SK-N-SH treated with all-trans-retinoic acid at 6 μM for 48 hours (cell line): ENCODE results near the gene CYBC1.

Experiments used
- ARNTL ChIP-seq: fragments of 450-650 bp; formaldehyde crosslinking; IDR thresholded peaks from 2 replicates; pipeline ENCODE4 v1.5.0; 2020; ENCODE audit warnings: low read depth, mild to moderate bottlenecking, moderate library complexity, borderline replicate concordance
- BACH2 ChIP-seq: fragments of 250-450 bp; sonication (Bioruptor Pico); IDR thresholded peaks from 2 replicates; pipeline ENCODE4 v1.9.0; 2021; ENCODE audit warnings: mild to moderate bottlenecking, borderline replicate concordance
- CREB5 ChIP-seq: fragments of 250-450 bp; sonication (Bioruptor Pico); IDR thresholded peaks from 2 replicates; pipeline ENCODE4 v1.5.1; 2020; ENCODE audit warnings: low read depth, mild to moderate bottlenecking, moderate library complexity
- CSRNP3 ChIP-seq: fragments of 250-450 bp; sonication (Bioruptor Pico); IDR thresholded peaks from 2 replicates; pipeline ENCODE4 v1.5.1; 2021; ENCODE audit warnings: mild to moderate bottlenecking, moderate library complexity
- ESRRG ChIP-seq: fragments of 250-450 bp; sonication (Bioruptor Pico); IDR thresholded peaks from 2 replicates; pipeline ENCODE4 v1.6.1; 2021; ENCODE audit warnings: mild to moderate bottlenecking
- PPARA ChIP-seq: fragments of 250-450 bp; sonication (Bioruptor Pico); IDR thresholded peaks from 2 replicates; pipeline ENCODE4 v1.5.0; 2020; ENCODE audit warnings: mild to moderate bottlenecking, borderline replicate concordance
- RARB ChIP-seq: fragments of 250-450 bp; sonication (Bioruptor Pico); IDR thresholded peaks from 2 replicates; pipeline ENCODE4 v1.8.0; 2021; ENCODE audit warnings: mild to moderate bottlenecking, moderate library complexity
- ZFP3 ChIP-seq: fragments of 250-450 bp; sonication (Bioruptor Pico); IDR thresholded peaks from 2 replicates; pipeline ENCODE4 v1.5.0; 2020; ENCODE audit warnings: mild to moderate bottlenecking, moderate library complexity
- ZFP30 ChIP-seq: fragments of 450-650 bp; formaldehyde crosslinking; IDR thresholded peaks from 2 replicates; pipeline ENCODE4 v1.5.0; 2022; ENCODE audit warnings: mild to moderate bottlenecking, moderate library complexity
- ZNF8 ChIP-seq: fragments of 450-650 bp; formaldehyde crosslinking; IDR thresholded peaks from 2 replicates; pipeline ENCODE4 v1.5.0; 2020; ENCODE audit warnings: mild to moderate bottlenecking, moderate library complexity
- TF ChIP-seq, protein P1 (sequence below): fragments of 250-450 bp; sonication (Bioruptor Pico); IDR thresholded peaks from 2 replicates; pipeline ENCODE4 v1.8.0; 2020; ENCODE audit warnings: mild to moderate bottlenecking, moderate library complexity, borderline replicate concordance

GRCh38 chr17:82415336-82415735, 35.2 kb downstream of the CYBC1 start:
- TF ChIP-seq, protein P1, sequence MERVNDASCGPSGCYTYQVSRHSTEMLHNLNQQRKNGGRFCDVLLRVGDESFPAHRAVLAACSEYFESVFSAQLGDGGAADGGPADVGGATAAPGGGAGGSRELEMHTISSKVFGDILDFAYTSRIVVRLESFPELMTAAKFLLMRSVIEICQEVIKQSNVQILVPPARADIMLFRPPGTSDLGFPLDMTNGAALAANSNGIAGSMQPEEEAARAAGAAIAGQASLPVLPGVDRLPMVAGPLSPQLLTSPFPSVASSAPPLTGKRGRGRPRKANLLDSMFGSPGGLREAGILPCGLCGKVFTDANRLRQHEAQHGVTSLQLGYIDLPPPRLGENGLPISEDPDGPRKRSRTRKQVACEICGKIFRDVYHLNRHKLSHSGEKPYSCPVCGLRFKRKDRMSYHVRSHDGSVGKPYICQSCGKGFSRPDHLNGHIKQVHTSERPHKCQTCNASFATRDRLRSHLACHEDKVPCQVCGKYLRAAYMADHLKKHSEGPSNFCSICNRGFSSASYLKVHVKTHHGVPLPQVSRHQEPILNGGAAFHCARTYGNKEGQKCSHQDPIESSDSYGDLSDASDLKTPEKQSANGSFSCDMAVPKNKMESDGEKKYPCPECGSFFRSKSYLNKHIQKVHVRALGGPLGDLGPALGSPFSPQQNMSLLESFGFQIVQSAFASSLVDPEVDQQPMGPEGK, result no peak
- no peak for TF ChIP-seq CREB5
- TF ChIP-seq CSRNP3 (CRISPR knock-in tag), result no peak
- TF ChIP-seq ZFP30, result no peak
- TF ChIP-seq BACH2, result no peak
- no peak for TF ChIP-seq ZFP3 (CRISPR knock-in tag)
- no peak for TF ChIP-seq ZNF8 (CRISPR knock-in tag)
- no peak for TF ChIP-seq ESRRG (CRISPR knock-in tag)
- TF ChIP-seq ARNTL (CRISPR knock-in tag), result no peak
- no peak for TF ChIP-seq PPARA (CRISPR knock-in tag)
- TF ChIP-seq RARB, result no peak
